MV-4-11 (cell line): ENCODE results near the gene R3HDM1.
"Not testable (repeated sequence)": the region's sequence is repeated elsewhere in the genome, so short reads cannot be mapped to it uniquely, and the experiment has no call there.

Source experiments
- DNase-seq: peaks from one replicate; lab custom pipeline; 2025; lab: John Stamatoyannopoulos, UW

R3HDM1 gene

DNA sequence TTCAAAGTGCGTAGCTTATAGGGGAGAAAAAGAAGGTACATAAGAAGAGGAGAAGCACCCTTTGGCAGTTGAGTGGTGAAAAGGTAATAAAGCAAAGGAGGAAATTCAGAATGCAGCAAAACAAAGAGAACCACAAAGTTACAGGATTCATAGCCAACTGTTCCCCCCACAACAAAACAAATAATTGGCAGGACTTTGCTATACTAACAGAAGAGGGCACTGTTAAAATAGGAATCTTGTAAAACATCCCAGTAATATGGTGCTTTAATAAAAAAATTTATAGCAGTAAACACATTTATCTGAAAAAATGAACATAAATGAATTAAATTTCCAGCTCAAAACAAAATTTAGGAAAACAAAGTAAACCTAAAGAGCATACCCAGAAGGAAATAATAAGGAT is 42.3 kb downstream of the R3HDM1 start:
- DNase-seq = no peak

DNA sequence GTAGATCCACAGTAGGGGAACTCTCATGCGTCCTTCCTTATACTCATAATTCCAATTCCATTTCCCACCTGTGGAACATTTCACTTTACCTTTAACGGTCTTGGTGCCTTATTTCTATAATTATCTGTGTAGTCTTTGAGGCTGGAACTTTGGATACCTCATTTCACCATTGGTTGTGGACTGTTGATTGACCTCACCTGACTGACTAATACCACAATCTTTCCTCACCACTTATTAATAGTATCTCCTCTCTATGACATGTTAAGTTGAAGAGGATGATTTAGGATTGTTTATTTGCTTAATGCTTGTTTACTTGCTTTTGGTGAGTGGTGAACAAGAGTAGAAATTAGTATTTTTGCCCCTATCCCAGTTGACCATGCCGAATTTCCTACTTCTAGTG is 50.0 kb downstream of the R3HDM1 start:
- DNase-seq = no peak

DNA sequence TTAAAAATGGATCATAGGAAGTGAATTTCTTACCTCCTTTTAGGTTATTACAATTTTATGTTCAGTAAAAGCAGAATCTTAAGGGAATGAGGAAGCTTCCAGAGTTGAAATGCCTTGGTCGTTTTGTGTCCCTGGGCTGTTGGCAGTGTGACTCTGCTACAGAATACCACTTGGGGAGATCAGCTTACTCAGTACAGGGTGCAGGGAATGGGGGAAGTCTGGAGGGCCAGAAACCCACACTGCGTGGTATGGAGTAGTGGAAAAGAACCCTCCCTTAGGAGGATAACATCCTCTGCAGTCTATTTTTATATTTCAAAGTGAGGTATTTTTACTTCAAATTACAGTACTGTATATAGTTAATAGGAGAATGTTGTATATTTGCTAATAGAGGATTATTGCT is 51.1 kb downstream of the R3HDM1 start:
- DNase-seq = no peak

DNA sequence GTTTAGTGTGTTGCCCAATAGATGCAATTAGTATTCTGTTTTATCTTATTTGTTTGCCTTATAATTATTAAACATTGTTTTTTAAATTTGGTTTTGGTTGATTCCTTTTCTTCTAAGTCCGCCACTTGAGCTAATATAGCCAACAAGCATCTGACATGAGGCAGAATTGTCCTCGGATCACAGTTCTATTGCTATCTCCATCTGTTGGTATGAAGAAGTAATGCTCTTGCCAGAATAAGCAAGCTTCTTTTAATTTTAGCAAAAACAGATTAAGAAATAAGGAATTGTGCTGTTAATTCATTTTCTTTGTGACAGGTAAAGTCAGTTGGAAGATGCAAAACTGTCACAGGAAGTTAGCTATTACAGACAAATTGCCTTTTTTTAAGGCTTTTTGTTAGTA is 54.3 kb downstream of the R3HDM1 start:
- no peak for DNase-seq

DNA sequence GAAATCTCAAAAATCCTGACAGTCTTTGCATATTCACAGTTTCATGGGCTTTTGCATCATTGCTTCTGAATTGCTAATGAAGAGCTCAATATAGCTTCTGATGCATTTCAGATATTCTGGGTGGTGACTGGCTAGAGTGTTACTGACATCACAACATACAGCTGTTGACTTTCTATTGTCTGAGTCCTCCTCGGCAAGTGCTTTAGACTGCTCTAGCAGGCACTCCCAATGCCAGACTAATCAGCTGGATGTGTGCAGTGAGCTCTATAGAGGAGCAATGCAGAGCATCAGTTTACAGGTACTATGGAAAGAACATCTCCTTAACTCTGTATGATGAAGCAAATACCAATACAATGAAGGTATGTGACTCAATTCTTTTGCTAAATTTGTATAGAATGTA is 54.9 kb downstream of the R3HDM1 start:
- no peak for DNase-seq

DNA sequence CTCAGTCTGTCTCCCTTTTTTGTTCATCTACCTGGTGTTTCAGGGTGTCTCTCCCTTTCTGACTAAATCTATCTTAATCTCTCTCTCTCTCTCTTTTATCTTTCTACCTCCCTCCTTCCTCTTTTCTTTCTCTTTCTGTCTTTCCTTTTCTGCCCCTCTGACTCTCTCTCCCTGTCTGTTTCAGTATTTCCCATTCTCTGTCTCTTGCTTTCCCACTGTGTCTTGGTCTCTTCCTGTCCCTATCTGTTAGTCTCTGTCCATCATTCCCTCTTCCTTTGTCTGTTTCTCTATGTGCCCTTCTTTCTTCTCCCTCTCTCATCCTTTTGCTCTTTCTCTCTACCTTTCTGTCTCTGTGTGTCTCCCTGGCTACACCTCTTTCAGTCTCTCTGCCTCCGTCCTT is 56.7 kb downstream of the R3HDM1 start:
- no peak for DNase-seq

DNA sequence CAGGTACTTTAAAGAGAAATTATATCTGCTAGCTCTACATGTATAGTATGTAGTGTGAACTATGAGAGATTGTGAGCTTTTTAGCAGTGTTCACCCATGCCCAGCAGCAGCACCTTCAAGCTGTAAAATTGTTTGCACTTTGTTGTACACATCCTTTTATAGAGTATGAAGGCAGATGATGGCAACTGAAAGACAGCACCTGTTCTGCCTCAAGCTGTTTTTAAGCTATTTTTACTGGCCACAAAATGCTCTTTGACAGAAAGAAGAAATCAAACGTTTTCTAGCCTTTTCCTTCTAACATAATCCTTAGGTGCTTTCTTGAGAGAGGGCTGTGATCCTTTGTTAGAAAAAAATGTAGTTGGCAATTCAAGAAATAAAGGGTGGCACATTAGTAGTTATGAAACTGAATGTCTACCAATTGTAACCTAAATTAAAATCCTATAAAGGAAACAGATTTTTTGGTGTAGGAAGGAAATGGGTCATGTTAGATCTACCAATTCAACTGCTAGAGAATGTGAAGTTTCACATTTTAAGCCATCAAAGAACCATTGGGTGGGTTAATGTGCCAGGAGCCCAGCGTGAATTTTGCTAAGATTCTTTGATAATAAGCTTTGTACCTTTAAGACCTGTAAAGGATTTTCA is 59.5 kb downstream of the R3HDM1 start:
- no peak for DNase-seq

DNA sequence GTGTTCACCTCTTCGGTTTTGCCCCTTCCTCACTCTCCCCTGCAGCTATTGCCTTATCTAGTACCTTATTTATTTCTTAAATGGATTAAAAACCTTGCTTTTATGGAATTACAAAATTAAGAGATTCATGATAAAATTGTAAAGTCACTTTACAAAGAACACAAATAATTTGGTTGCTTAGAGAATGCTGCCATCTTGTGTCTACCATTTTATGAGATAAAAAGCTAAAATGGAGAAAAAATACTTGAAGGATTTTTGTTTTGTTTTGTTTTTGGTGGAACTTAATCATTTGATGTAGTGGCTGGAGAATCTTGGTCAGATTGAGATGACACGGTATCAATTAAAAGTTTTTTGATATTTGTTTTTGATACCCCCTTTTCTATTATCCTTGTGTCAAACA is 69.6 kb downstream of the R3HDM1 start:
- no peak for DNase-seq

DNA sequence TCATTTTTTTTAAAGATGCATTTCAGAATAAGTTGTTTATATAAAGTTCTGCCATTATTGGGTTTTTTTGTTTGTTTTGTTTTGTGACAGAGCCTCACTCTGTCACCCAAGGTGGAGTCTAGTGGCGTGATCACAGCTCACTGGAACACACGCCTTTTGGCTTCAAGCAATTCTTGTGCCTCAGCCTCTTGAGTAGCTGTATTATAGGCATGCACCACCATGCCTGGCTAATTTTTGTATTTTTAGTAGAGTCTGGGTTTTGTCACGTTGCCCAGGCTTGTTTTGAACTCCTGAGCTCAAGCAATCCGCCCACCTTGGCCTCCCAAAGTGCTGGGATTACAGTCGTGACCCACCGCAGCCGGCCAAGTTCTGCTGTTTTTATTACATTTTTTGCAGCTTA is 72.3 kb downstream of the R3HDM1 start:
- DNase-seq = no peak

DNA sequence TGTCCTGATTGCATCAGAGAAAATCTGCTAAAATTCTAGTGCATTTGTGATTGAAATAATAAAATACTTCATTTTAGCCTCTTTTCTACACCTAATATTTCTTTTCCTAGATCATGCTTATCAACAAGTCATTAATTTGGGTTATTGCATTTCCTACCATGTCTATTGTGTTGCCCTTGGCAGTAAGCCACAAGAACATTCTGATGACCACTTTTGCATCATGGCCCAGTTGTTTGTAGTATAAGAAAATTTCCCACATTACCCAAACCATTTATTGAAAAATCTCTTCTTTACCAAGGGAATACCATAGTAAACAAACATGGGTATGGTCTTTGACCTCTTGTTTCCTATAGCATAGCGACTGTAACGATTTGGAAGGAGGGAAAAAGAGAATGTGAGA is 76.3 kb downstream of the R3HDM1 start:
- DNase-seq = no peak

DNA sequence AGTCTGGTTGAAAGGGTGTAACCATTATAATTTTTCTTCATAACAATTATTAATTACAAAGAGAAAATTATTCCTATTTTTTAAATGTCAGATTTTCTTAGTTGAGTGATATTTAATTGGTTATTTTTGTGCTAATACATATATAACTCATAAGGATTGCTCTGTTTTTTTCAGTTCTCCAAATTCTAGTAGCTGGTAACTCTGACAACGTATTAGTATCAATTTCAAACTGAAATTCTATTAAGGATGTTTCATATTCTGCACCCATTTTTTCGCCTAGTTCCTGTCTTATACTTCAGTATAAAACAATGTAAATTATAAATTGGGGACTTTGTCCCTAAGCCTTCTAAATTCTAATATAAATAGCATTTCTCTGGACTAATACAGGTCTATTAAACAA is 81.0 kb downstream of the R3HDM1 start:
- no peak for DNase-seq

DNA sequence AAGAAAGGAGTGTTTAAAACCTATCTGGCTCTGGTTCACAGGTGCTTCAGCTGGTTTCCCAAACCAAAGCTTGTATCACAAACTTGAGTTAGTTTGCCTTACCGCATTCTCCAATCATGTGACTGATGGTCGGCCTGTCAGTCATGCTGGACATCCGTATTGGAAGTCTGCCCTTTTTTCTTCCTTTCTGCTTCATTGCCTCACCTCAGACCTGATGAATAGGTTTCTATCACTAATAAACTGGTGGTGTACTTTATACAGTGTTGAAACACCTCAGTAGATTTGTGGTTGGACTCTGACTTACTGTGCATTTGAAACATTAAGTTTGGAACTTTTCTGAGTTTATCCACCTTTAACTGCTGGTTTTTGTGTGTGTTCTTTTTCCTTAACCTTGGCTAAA is 84.1 kb downstream of the R3HDM1 start:
- DNase-seq = no peak

DNA sequence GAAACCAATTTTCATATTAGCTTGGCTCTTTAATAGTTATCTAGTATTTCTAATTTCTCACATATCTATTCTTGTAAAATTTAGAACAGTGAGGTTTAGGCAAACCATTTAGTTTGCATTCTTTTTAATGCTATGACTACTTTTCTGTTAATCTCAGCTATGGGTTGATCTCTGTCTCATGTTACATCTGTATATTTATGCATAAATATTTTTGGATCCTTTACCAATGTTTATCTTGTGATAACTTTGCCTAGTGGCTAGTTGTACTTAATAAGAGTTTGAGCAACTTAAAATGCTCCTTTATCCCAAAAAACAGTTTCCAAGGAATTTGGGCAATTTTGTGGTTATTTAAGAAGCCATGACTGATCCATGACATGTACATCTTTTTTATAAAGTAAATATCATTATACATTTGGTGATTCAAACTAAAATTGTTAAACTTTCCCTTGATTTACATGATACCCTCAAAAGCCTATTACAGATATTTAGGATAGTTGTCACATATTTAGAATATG is 86.3 kb downstream of the R3HDM1 start:
- no peak for DNase-seq

DNA sequence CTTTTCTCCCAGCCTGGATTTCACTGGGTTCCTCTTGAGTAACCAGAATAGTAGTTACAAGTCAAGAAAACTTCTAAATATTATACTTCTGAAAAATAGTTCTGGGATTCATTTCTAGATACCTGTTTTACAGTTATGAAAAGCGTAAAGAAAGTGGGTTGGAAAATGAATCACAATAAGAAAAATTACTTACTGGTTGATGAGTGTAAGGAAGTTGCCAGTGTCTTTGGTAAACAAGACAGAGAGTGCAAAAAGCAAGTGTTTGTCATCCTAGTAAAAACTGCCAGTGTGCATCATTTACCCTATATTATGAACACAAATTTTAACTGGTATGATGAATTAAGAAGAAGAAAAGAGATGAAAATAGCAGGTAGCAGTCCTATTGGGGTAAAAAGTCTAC is 88.9 kb downstream of the R3HDM1 start:
- no peak for DNase-seq

DNA sequence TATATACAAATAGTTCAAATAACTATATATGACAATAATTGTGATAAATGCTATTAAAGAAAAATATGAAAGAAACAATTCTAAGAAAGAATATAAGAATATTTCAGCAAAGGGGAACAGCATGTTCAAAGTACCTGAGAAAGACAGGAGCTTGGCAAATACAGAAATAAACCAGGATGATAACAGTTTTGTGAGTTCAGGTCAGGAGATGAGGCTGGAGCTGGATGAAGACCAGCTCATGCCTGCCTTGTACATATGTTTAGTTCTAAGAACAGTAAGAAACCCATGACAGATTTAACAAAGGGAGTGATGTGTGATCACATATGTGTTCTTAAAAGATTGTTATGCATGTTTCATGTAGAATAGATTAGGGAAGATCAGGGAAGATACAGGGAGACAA is 98.2 kb downstream of the R3HDM1 start:
- DNase-seq = no peak

DNA sequence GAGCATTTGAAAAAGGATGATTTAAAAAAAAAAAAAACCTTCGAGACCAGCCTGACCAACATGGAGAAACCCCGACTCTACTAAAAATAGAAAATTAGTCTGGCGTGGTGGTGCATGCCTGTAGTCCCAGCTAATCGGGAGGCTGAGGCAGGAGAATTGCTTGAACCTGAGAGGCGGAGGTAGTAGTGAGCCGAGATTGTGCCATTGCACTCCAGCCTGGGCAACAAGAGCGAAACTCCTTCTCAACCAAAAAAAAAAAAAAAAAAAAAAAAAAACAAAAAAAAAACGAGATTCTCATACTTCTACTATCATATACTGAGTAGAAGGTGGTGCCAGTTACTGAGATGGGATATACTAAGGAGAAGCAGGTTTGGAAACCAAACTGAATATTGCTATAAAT is 98.8 kb downstream of the R3HDM1 start:
- not testable (repeated sequence) for DNase-seq

DNA sequence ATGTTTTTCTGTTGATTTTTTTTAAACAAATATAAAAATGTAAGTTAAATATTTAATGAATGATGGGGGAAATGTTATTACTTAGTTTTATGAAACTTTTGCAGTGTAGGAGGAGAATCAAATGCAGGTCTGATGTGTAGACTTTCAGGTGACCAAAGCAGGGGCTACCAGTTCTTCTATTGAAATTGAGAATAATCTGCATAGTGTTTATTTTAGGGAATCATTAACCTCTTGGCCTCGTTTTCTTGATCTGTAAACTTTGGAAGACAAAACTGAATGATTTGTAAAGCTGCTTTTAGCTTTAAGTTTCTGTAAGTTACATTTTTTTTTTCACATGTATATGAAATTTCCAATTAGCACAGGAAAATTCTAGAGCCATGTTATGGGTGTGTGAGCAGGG is 99.2 kb downstream of the R3HDM1 start:
- DNase-seq = no peak

DNA sequence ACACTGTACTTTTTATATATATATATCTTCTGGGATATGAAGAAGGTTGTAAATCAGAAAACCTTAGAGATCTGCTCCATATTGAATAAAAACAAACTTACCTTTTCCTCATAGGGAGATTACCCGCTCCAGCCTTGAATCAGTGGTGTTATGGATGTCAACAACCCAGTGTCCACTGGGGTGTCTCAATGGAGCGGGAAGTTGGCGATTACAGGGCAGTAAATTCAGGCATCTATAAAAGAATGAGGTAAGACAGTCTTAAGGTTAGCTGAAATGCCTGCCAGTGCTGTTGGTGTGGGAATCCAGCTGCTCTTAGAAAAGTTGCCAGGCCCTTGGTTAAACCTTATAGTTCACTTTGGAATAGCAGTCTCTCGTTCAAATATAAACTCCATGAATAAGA is 102.3 kb downstream of the R3HDM1 start:
- no peak for DNase-seq

DNA sequence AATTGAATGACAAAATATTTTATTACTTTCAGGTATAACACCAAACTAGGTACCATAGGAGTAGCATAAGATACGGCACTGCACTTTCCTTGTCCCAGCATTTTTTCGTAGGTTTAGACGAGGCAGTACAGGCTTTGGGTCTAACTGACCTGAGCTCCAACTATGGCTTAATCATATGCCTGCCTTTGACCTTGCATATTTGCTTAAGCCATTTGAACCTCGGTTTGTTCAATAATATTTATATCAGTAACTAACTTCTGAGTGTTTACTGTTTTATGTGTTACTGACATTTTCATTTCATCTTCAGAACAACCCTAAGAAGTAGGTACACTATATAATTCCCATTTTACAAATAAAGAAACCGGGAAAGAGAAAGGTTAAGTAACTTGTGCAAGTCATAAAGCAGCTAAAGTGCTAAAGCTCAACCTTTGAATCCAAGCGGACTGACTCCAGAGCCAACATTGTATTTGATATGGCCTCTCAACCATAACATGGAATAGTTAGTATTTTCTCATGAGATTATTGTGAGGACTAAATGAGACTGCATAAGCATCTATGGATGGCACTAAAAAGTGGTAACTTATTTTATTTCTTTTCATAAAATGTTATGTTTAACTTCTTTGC is 104.0 kb downstream of the R3HDM1 start:
- no peak for DNase-seq

DNA sequence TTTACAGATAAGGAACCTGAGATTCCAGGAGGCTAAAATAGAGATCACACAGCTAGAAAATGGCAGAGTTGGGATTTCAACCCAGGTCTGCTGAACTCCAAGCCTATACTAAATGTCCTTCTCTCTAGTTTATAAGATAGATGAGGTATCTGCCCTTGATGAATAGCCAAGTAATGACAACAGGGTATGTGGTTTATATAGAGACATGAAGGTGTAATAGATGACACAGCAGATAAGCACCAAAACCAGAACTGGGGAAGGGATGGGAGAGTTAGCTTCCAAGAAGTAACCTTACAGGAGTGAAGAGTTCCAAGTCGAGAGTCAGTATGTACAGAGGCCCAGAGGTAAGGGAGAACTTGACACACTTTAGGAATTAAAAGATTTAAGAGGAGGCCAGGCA is 105.7 kb downstream of the R3HDM1 start:
- no peak for DNase-seq

DNA sequence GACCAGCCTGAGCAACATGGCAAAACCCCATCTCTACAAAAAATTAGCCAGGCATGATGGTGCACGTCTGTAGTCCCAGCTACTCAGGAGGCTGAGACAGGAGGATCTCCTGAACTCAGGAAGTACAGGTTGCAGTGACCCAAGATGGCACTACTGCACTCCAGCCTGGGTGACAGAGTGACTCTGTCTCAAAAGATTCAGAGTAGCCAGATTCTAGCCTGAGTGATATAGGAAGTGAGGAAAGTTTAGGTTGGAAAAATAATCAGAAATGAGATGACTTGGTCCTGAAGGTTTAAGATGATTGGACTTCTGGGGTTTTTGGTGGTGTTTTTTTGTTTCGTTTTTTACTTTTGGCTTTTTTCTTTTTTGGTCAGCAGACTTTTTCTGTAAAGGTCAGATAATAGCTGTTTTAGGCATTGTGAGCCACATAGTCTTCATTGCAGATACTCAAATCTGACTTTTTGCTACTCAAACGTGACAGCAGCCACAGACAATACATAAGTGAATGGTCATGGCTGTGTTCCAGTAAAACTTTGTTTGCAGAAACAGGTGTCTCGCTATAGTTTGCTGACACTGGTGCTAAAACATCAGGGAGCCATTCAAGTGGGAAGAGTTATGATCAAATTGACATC is 106.3 kb downstream of the R3HDM1 start:
- no peak for DNase-seq

DNA sequence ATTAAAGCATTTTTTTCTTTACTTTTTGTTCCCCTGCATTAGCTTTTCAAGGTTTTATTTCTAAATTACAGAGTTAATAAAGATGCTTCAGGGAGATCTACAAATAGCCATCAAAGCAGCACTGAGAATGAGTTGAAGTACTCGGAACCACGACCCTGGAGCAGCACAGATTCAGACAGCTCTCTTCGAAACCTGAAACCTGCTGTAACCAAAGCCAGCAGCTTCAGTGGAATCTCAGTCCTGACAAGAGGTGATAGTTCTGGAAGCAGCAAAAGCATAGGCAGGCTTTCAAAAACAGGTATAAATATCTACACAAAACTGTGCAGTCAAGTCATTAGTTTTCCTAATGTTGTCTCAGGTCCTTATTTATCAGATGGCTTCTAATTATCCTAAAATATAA is 107.5 kb downstream of the R3HDM1 start:
- DNase-seq = no peak

DNA sequence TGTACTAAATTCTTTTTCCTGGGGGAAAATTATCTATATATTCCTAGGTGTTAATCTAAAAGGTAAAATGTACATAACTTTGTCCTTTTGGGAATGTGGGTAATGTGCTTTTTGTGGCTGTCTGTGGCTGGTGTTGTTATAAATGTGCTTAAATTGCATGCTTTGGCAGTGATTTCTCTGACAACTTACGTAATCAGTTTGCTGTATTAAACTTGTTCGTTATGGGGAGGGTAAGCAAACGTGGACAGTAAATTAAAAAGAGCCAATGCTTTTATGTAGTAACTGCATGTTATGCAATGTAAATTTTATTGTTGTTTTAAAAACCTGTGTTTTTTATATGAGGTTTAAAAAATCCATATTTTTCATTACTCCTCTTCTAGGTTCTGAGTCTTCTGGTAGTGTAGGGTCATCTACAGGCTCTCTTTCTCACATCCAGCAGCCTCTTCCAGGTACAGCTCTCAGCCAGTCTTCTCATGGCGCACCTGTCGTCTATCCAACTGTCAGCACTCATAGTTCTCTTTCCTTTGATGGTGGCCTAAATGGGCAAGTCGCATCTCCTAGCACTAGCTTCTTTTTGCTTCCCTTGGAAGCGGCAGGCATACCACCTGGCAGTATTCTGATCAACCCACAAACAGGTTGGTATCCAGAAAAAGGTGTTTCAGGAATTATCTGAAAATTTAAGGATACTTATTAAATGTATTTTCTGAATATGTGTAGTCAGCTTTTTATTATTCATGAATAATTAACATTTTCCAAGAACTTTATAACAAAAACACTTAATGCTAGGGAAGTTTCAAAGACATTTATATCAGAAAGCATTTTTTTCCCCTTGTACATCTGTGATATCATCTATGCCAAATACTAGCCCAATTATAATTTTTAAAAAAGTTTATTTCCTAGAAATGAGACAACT is 110.1 kb downstream of the R3HDM1 start:
- no peak for DNase-seq
